GM18858 (cell line): ENCODE results near the gene GCSH.
"Not testable (repeated sequence)": the region's sequence is repeated elsewhere in the genome, so short reads cannot be mapped to it uniquely, and the experiment has no call there.

ENCODE experiments used
- ATAC-seq: cut with Tn5 transposase; IDR thresholded peaks from one replicate; pipeline ENCODE4 v1.9.1; 2021; ENCODE audit not compliant: unreplicated experiment

Gene GCSH

GRCh38 chr16:81095953-81096714, at the start of gene GCSH:
GCSH (minus strand) TSS chr16:81096395; CDS start chr16:81096278, 117 bp downstream.
- peak; percentile 97 for ATAC-seq

DNA sequence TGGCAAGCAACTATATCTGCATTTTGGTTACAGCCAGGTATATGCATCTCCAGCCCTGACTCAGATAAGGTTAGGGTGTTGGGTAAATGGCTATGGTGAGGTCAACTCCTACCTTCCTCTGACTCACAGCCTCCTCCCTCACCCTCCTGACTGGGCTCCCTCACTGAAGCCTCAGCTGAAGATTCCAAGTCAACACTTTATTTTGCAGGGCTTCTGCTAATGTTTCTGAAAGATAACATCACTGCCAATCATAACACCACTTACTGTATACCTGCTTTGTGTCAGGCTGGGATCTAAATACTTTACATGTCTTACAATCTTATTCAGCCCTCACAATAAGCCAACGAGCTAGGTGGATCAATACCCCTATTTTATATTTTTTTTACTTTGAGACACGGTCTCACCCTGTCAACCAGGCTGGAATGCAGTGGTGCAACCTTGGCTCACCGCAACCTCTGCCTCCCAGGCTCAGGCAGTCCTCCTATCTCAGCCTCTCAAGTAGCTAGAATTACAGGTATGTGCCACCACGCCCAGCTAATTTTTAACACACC, 47.8 kb upstream of the GCSH start:
- no peak for ATAC-seq

DNA sequence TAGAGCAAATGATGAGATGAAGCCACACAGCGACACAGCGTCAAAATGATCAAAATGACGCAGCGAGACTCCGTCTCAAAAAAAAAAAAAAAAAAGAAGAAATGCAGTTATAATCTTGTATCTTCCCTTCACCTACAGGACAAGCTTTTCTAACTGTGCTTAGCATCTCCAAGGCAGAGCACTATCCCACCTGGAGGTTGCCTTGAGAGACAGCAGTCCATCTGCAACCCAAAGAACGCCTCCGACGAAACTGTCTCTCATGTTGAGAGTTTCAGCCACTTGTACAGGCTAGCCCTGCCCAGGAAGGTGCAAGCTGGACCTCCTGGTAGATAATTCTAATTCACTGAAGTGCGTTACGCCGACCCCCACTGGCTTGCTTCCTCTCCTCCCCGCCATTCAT, 46.7 kb upstream of the GCSH start:
- ATAC-seq: no peak

- ATAC-seq: no peak
These were observed 45.0 kb upstream of the GCSH start for GRCh38 chr16:81140930-81141780.

- no peak for ATAC-seq
These were observed 42.8 kb upstream of the GCSH start for GRCh38 chr16:81138831-81139557.

DNA sequence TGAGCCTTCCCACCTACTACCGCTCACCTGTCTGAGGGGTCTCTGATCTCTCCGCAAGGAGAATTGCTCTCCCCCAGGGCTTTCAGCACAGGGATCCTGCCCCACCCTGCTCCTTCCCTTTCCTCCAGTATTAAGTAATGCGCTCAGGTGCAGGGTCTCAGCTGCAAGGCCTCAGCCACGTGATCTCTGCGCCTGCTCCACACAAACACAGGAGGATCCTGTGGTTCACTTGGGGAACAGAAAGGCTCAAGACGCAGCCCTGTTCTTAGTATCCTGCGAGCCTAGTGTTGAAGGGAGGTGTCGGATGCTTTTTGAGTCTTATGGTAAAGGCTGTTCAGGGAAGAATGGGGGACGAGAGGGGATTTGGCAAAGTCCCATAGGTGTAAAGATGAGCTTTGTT, 41.6 kb upstream of the GCSH start:
- no peak for ATAC-seq

DNA sequence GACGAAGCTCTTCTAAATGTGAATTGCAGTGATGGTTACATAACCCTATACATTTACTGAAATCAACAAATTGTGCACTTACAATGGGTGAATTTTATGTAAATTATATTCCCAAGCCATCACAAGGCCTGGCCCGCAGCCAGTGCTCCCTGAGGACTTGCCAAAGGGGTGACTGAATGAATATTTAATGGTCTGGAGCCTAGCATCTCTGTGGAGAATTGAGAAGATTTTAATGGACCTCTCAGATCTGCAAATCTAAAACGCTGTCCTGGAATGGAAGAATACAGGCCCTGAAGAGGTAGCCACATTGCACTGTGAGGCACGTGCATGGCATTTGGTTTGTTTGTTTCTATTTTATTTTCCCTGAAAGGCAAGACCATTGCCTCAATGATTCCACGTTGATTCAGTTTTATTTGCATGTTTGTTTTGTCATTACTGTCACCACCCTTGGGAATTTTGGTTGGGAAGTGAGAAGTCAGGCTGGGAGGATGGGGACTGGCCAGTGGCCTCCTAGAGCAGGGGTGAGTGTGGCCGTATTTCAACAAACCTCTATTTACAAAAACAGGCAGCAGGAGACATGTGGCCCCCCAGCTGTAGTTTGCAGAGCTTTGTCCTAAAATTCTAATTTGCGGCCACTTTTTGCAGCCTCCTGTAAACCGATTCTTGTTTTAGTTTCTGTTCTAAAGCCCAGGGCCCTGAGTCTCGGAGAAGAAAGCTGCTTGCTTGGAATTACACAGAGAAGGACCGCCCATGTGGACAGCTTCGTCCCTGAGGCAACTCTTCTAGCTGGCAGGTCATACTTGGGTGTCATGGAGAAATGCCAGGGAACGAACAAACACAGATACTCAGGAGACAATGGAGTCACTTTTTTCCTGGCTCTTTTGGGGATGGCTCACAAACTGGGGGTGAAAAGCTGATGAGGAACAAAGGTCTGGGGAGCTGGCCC, 40.5 kb upstream of the GCSH start:
- no peak for ATAC-seq

- ATAC-seq: no peak
These were observed 33.9 kb upstream of the GCSH start for GRCh38 chr16:81130126-81130525.

- no peak for ATAC-seq
These were observed 32.7 kb upstream of the GCSH start for GRCh38 chr16:81128726-81129524.

GRCh38 chr16:81127051-81127450, 30.9 kb upstream of the GCSH start:
- no peak for ATAC-seq

GRCh38 chr16:81123092-81123852, 27.1 kb upstream of the GCSH start:
- ATAC-seq: no peak

DNA sequence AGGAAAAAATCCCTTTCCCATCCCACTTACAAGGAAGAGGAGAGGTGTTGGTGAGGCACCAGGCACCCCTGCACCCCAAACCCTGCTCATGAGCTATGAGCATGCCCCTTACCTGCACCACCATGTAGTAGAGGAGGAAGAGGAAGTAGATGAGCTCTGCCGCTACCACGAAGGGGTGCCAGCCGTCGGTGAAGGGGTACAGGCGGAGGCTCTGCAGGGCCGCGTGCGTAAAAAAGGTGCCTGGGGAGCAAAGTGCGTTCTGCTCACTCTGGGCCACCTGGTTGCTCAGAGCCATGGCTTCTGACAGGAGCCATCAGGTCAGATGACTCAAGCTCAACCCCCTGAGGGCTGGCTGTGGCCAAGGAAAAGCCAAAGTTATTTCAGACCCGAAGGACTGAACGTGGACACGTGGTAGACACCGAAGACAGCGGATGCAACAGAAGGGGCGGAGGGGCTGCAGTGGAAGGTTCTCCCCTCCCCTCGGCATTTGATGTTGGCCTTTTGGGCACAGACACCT, 25.3 kb upstream of the GCSH start:
- ATAC-seq: no peak

DNA sequence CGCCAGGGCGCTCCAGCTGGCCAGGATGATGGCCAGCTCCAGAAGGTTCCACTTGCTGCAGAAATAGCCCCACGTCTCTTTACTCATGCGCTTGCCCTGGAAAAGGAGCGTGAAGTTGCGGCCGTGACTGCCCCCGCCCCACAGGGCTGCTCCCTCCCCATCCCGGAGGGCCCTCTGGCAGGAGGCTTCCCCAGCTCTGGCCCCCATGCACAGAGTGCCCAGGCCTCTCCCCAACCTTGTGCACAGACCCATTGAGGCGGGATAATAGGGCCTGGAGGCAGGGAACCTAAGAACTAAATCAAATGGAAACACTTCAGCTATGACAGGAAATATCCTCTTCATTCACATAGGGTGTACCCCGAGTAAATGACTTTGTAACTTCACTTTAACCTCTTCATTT, 21.2 kb upstream of the GCSH start:
- no peak for ATAC-seq

GRCh38 chr16:81116285-81116684, 20.1 kb upstream of the GCSH start:
- ATAC-seq: no peak

GRCh38 chr16:81112453-81112852, 16.3 kb upstream of the GCSH start:
- ATAC-seq: no peak

GRCh38 chr16:81109274-81109673, 13.1 kb upstream of the GCSH start:
- not testable (repeated sequence) for ATAC-seq

DNA sequence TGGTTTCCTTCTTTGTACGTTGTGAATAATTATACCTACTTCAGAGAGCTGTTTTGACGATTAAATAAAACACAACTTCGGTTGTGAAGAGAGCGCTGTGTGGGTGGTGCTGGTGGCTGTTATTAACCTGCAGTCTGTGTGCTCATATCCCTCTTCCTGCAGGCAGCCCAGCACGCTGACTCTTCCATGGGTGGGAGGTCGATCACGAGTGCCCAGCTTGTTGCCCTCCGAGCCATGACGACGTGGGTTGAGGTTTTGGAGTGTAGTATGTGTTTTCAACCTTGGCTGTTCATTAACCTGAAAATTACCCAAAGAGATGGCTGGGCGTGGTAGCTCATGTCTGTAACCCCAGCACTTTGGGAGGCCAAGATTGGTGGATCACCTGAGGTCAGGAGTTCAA, 11.3 kb upstream of the GCSH start:
- ATAC-seq: no peak

DNA sequence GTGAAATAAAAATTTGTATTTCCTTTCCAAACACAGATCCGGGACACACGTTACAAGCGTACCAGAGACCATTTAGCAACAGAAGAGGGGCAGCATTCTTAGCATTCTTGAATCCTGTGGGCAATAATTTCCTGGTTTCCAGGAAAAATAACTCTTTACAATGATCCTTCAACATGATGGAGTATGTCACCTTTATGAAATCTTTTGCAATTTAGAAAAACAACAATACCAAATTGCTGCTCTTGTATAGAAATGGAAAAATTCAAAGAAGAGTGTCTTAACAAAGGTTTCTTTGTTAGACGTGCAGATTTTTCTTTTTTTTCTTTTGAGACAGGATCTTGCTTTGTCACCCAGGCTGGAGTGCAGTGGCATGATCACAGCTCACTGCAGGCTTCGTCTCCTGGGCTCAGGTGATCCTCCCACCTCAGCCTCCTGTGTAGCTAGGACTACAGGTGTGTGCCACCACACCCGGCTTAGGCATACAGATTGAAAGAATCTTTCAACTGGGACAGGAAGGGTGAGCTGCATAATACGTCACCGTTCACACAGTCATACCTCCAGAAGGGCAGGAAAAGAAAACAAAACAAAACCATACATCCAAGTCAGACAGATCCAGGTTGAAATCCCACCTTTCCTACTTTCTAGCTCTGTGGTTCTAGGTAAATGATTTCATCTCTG, 10.8 kb upstream of the GCSH start:
- ATAC-seq: no peak
